K562 (cell line): ENCODE results near the gene SLCO2A1. TPM values are rescaled to one million over a fixed set of nuclear protein-coding genes. Genes with fewer than 3 reads are reported as not detected.

Experiments used
- ATAC-seq: fragments of 200-7000 bp; cut with Tn5 transposase; 3 replicates; pipeline ENCODE4 v1.9.1; 2020; ENCODE audit warnings: moderate library complexity
- BruUV-seq: library from RNA; stranded (reverse); fragments of 400-500 nt; replicated peaks from 2 replicates; lab custom pipeline; 2021; lab: Mats Ljungman, UMichigan
- CTCF ChIA-PET: fragments of 300-600 bp; formaldehyde crosslinking; extraction: SDS; loops from one replicate; lab custom pipeline; 2021; ENCODE audit warnings: low intra/inter-chr PET ratio; lab: Yijun Ruan, JAX
- POLR2A ChIA-PET: fragments of 300-600, 350-650 bp; sonication (Branson Sonifier 250); formaldehyde crosslinking; extraction: SDS; loops from one replicate; lab custom pipeline; 2021; ENCODE audit warnings: antibody characterized with exemption, inconsistent platforms; lab: Yijun Ruan, JAX
- DNase-seq, 4 experiments: peaks; one replicate each; pipeline versions ENCODE4 v3.0.0 to v3.0.0-alpha.2; 2011 to 2018; ENCODE audit warnings: low spot score in 3 of 4, mixed read lengths in 3 of 4; ENCODE audit errors: extremely low read depth in 1 of 4
- FAIRE-seq: peaks from 2 replicates; lab custom pipeline; 2011; peaks lifted over from hg19 to GRCh38; lab: Jason Lieb, UNC
- H2AFZ ChIP-seq: 2 replicates; pipeline ENCODE4 v1.6.0; 2011; ENCODE audit warnings: low read depth, low read length, control low read depth, inconsistent platforms
- H3K27ac ChIP-seq: fragments of 200-600 bp; 3 replicates; pipeline ENCODE4 v1.8.0; 2011; ENCODE audit warnings: low read depth, mild to moderate bottlenecking, control low read depth, inconsistent platforms, low read length, moderate library complexity, mixed read lengths; ENCODE audit errors: extremely low read depth
- H3K27me3 ChIP-seq, 2 experiments: fragments of 300-600 bp in 1 of 2; 2 replicates in 1 of 2; 3 replicates in 1 of 2; pipeline versions ENCODE4 v1.6.0 to v1.8.0; 2011; ENCODE audit warnings: inconsistent platforms in 2 of 2, low read length in 2 of 2, mild to moderate bottlenecking in 1 of 2, mixed read lengths in 1 of 2, moderate library complexity in 1 of 2; ENCODE audit not compliant: control insufficient read depth in 2 of 2, insufficient read depth in 2 of 2
- H3K36me3 ChIP-seq: fragments of 300-600 bp; 3 replicates; pipeline ENCODE4 v1.8.0; 2011; ENCODE audit warnings: mild to moderate bottlenecking, low read length, inconsistent platforms; ENCODE audit not compliant: control insufficient read depth, insufficient read depth
- H3K4me1 ChIP-seq, 2 experiments: fragments of 200-600 bp in 1 of 2; replicated peaks in 1 of 2; 2 replicates in 1 of 2; 3 replicates in 1 of 2; pipeline versions ENCODE4 v1.5.1 to v1.8.0; 2011; ENCODE audit warnings: inconsistent platforms in 2 of 2, low read length in 2 of 2, mild to moderate bottlenecking in 1 of 2, mixed read lengths in 1 of 2, moderate library complexity in 1 of 2; ENCODE audit not compliant: control insufficient read depth in 2 of 2, insufficient read depth in 2 of 2
- H3K4me2 ChIP-seq: 2 replicates; pipeline ENCODE4 v1.6.1; 2011; ENCODE audit warnings: low read length, control low read depth, inconsistent platforms, mixed read lengths; ENCODE audit not compliant: insufficient read depth
- H3K4me3 ChIP-seq: fragments of 200-600 bp; sonication (generic), shearing (Covaris generic); 2 replicates; pipeline ENCODE4 v1.5.1; 2016; ENCODE audit warnings: control low read depth, inconsistent platforms
- H3K79me2 ChIP-seq: fragments of 200-600 bp; 3 replicates; pipeline ENCODE4 v1.8.0; 2011; ENCODE audit warnings: low read length, inconsistent platforms; ENCODE audit not compliant: control insufficient read depth, insufficient read depth
- H3K9ac ChIP-seq, 2 experiments: 2 replicates each; pipeline versions ENCODE4 v1.6.0 to v1.6.1; 2011; ENCODE audit warnings: low read depth in 2 of 2, low read length in 2 of 2, control low read depth in 1 of 2, inconsistent platforms in 1 of 2, mild to moderate bottlenecking in 1 of 2, mixed read lengths in 1 of 2; ENCODE audit not compliant: insufficient read depth in 1 of 2
- H3K9me1 ChIP-seq: one replicate; pipeline ENCODE4 v1.6.0; 2011; ENCODE audit warnings: inconsistent platforms, mild to moderate bottlenecking, low read length, moderate library complexity; ENCODE audit not compliant: control insufficient read depth, insufficient read depth
- H3K9me3 ChIP-seq: replicated peaks from 2 replicates; pipeline ENCODE4 v1.5.1; 2011; ENCODE audit warnings: low read depth, low read length, inconsistent platforms; ENCODE audit not compliant: control insufficient read depth, insufficient read depth
- H4K20me1 ChIP-seq: replicated peaks from 2 replicates; pipeline ENCODE4 v1.6.1; 2011; ENCODE audit warnings: low read length, inconsistent platforms, mixed read lengths; ENCODE audit not compliant: control insufficient read depth, insufficient read depth
- FOXP4 ChIP-seq: sonication (generic); formaldehyde crosslinking; IDR thresholded peaks from 2 replicates; pipeline ENCODE4 v1.8.0; 2022; ENCODE audit warnings: mild to moderate bottlenecking, missing genetic modification reagents, borderline replicate concordance
- ILK ChIP-seq: fragments of 450-650 bp; IDR thresholded peaks from 2 replicates; pipeline ENCODE4 v1.6.1; 2016; ENCODE audit warnings: missing genetic modification characterization, low read depth, mild to moderate bottlenecking, missing compliant biosample characterization, moderate library complexity, borderline replicate concordance
- KDM5B ChIP-seq: fragments of 200-600 bp; sonication (generic); IDR thresholded peaks from 2 replicates; pipeline ENCODE4 v1.6.1; 2012; ENCODE audit warnings: low read depth, mild to moderate bottlenecking, moderate library complexity, low read length, control low read depth, inconsistent platforms; ENCODE audit not compliant: insufficient replicate concordance
- MBD1 ChIP-seq: fragments of 250-450 bp; sonication (Bioruptor Pico); IDR thresholded peaks from 2 replicates; pipeline ENCODE4 v1.8.0; 2022; ENCODE audit warnings: inconsistent platforms
- MCM5 ChIP-seq: fragments of 450-650 bp; IDR thresholded peaks from 2 replicates; pipeline ENCODE4 v1.6.1; 2016; ENCODE audit warnings: low read depth
- PHTF2 ChIP-seq: fragments of 250-450 bp; sonication (Bioruptor Pico); IDR thresholded peaks from 2 replicates; pipeline ENCODE4 v1.5.0; 2021; ENCODE audit warnings: mild to moderate bottlenecking
- RBM39 ChIP-seq: fragments of 200-400 bp; formaldehyde crosslinking; optimal IDR thresholded peaks from 2 replicates; pipeline ENCODE3; 2018; ENCODE audit warnings: low read depth, low read length
- ZMIZ1 ChIP-seq, 2 experiments: fragments of 150-350 bp in 1 of 2; IDR thresholded peaks; 2 replicates each; pipeline ENCODE4 v1.6.1; 2012 to 2016; ENCODE audit warnings: low read depth in 2 of 2, low read length in 2 of 2, mild to moderate bottlenecking in 1 of 2, moderate library complexity in 1 of 2
- WGBS: fragments of 100-300 bp; shearing (Covaris generic); methylation state at CpG from one replicate; pipeline ENCODE4 v1.1.6; 2016; ENCODE audit warnings: low coverage, mixed read lengths; ENCODE audit not compliant: insufficient coverage; ENCODE audit errors: missing lambda C conversion rate; 5-methylcytosine and 5-hydroxymethylcytosine counted together
- in situ Hi-C: fragments of 300-500 bp; cut with MboI; formaldehyde crosslinking; loops from 4 replicates; pipeline ENCODE4 v1.15.0; 2018; ENCODE audit warnings: inconsistent platforms, mixed read lengths
- intact Hi-C: fragments of 100-400 bp; cut with micrococcal nuclease; formaldehyde crosslinking; loops from 2 replicates; pipeline ENCODE4 v1.14.2; 2022
- polyA plus RNA-seq, 8 experiments: library from polyadenylated mRNA; depleted of rRNA in 4 of 8; stranded (reverse) in 5 of 8; unstranded in 3 of 8; fragments of >200 nt; fragmentation: Nextera tagmentation in 2 of 8; fragmentation: Illumina TruSeq in 1 of 8; extraction: Ambion mirVana in 2 of 8; extraction: Trizol in 1 of 8; gene quantifications; 2 replicates each; pipeline versions ENCODE4 v1.2.1 to v1.2.3, GENCODE V29; 2011 to 2014; ENCODE audit warnings: inconsistent platforms in 1 of 8, missing spikeins in 1 of 8
- total RNA-seq, 7 experiments: library from RNA; depleted of rRNA in 6 of 7; stranded (reverse); fragments of >200 nt in 6 of 7; fragmentation: Illumina TruSeq in 2 of 7; extraction: Trizol in 2 of 7; gene quantifications; 2 replicates each; pipeline versions ENCODE4 v1.2.1 to v1.2.3, GENCODE V29; 2011 to 2021; ENCODE audit warnings: low replicate concordance in 1 of 7
- TF ChIP-seq, protein P1 (sequence below): sonication (generic); formaldehyde crosslinking; IDR thresholded peaks from 2 replicates; pipeline ENCODE4 v1.8.1; 2023; ENCODE audit warnings: mild to moderate bottlenecking, missing genetic modification reagents, moderate library complexity
- TF ChIP-seq, protein P2 (sequence below): fragments of 250-450 bp; sonication (Bioruptor Pico); IDR thresholded peaks from 2 replicates; pipeline ENCODE4 v1.8.0; 2022; ENCODE audit warnings: moderate library complexity, mild to moderate bottlenecking, inconsistent platforms

The SLCO2A1 gene
- total and polyA plus RNA-seq, 9 of the 15 experiments (the other 6 are each of a cell fraction or from before 2014, with no cell fraction given) = 0.16 to 1.0 TPM; not detected in 7

DNA sequence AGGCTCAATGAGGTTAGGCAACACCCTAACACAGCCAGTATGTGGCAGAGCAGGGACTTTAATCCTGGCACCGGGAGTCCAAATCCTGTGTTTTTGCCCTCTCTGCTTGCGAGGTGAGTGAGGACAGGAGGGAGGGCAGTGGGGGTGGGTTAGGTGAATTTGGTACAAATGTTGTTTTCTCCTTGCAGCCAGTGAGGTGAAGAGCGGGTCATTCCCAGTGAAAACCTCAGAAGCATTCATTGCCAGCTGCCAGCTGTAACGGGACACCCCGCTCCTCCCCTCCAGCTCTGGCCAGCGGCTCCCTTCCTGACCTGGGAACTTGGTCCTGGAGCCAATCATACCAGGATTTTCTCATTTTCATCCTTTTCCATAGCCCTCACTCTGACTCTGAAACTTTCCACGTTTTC, 88.3 kb downstream of the SLCO2A1 start:
- Histone ChIP-seq H2AFZ (no peak overlapping the region), H3K4me2 (no peak overlapping the region), H3K9ac (no peak overlapping the region), H3K9me1 (no peaks in the 10 kb centered on the region), H3K27me3 (peaks cover 3 to 66% of the 10 kb centered on the region in 2 experiments; a peak in 3 of 5 replicates), H3K4me1 (peaks cover 4 to 5% of the 10 kb centered on the region in 2 experiments; a peak in 3 of 5 replicates), H4K20me1 (peaks cover 25% of the 10 kb centered on the region), H3K27ac (no peak overlapping the region), H3K79me2 (no peaks in the 10 kb centered on the region), H3K36me3 (no peaks in the 10 kb centered on the region), H3K9me3 (no peaks in the 10 kb centered on the region), H3K4me3 (no peak overlapping the region)
- in situ Hi-C loops = no loop called here
- ChIA-PET POLR2A (no interaction called here), CTCF (no interaction called here)
- FAIRE-seq (no peak), DNase-seq (no peak), ATAC-seq (no peak)
- intact Hi-C loops = no loop called here
- BruUV-seq = no TSS peak
- 0% methylated on average over 4 of the region's 7 CpGs for WGBS
- TF ChIP-seq PHTF2 (CRISPR knock-in tag) (no peak), FOXP4 (CRISPR knock-in tag) (no peak), ILK (no peak), KDM5B (no peak), RBM39 (no peak), MBD1 (CRISPR knock-in tag) (no peak), MCM5 (no peak), ZMIZ1 (IDR thresholded peaks at IDR 0.05; ENCODE audit: low read depth in 2 of 2, low read length in 2 of 2) (no peak)
- TF ChIP-seq, protein P1, sequence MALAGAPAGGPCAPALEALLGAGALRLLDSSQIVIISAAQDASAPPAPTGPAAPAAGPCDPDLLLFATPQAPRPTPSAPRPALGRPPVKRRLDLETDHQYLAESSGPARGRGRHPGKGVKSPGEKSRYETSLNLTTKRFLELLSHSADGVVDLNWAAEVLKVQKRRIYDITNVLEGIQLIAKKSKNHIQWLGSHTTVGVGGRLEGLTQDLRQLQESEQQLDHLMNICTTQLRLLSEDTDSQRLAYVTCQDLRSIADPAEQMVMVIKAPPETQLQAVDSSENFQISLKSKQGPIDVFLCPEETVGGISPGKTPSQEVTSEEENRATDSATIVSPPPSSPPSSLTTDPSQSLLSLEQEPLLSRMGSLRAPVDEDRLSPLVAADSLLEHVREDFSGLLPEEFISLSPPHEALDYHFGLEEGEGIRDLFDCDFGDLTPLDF (CRISPR knock-in tag) = no peak
- TF ChIP-seq, protein P2, sequence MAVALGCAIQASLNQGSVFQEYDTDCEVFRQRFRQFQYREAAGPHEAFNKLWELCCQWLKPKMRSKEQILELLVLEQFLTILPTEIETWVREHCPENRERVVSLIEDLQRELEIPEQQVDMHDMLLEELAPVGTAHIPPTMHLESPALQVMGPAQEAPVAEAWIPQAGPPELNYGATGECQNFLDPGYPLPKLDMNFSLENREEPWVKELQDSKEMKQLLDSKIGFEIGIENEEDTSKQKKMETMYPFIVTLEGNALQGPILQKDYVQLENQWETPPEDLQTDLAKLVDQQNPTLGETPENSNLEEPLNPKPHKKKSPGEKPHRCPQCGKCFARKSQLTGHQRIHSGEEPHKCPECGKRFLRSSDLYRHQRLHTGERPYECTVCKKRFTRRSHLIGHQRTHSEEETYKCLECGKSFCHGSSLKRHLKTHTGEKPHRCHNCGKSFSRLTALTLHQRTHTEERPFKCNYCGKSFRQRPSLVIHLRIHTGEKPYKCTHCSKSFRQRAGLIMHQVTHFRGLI (CRISPR knock-in tag) = no peak
